HS-27A (cell line): ENCODE results near the gene CIT.
A peak's percentile ranks its signal among the peaks of the same experiment; 100 is the strongest.

Experiments
- DNase-seq: peaks from one replicate; pipeline ENCODE4 v3.0.0-alpha.2; 2012; ENCODE audit warnings: low read depth, missing footprints

The CIT gene

GRCh38 chr12:119699199-119699760, 177.8 kb downstream of the CIT start:
- no peak for DNase-seq

GRCh38 chr12:119696943-119697342, 180.2 kb downstream of the CIT start:
- DNase-seq = no peak

GRCh38 chr12:119695034-119695433, 182.1 kb downstream of the CIT start:
- DNase-seq = no peak

GRCh38 chr12:119694111-119694510, 183.0 kb downstream of the CIT start:
- DNase-seq = no peak

- DNase-seq = no peak
Observed at GRCh38 chr12:119693511-119693910, 183.6 kb downstream of the CIT start.

- peak; percentile 14 for DNase-seq
Observed at GRCh38 chr12:119692997-119693396, 184.1 kb downstream of the CIT start.

- DNase-seq = no peak
Observed at GRCh38 chr12:119692410-119692809, 184.7 kb downstream of the CIT start.

- DNase-seq = no peak
Observed at GRCh38 chr12:119691202-119691810, 185.8 kb downstream of the CIT start.

GRCh38 chr12:119689935-119690500, 187.1 kb downstream of the CIT start:
- DNase-seq = no peak

GRCh38 chr12:119687879-119688278, 189.2 kb downstream of the CIT start:
- no peak for DNase-seq

- DNase-seq = no peak
Observed at GRCh38 chr12:119687406-119687805, 189.7 kb downstream of the CIT start.

- DNase-seq = no peak
Observed at GRCh38 chr12:119686776-119687175, 190.3 kb downstream of the CIT start.

- no peak for DNase-seq
Observed at GRCh38 chr12:119686355-119686754, 190.8 kb downstream of the CIT start.

GRCh38 chr12:119685375-119685774, 191.7 kb downstream of the CIT start:
- no peak for DNase-seq

GRCh38 chr12:119684711-119685369, 192.3 kb downstream of the CIT start:
- no peak for DNase-seq

GRCh38 chr12:119683816-119684215, 193.3 kb downstream of the CIT start:
- DNase-seq = no peak

- DNase-seq = no peak
Observed at GRCh38 chr12:119683413-119683812, 193.7 kb downstream of the CIT start.

GRCh38 chr12:119682639-119683252, 194.4 kb downstream of the CIT start:
- no peak for DNase-seq

GRCh38 chr12:119681728-119682638, 195.1 kb downstream of the CIT start:
- DNase-seq = no peak

- DNase-seq = no peak
Observed at GRCh38 chr12:119681111-119681510, 196.0 kb downstream of the CIT start.

GRCh38 chr12:119679490-119679889, 197.6 kb downstream of the CIT start:
- no peak for DNase-seq

- no peak for DNase-seq
Observed at GRCh38 chr12:119679081-119679480, 198.0 kb downstream of the CIT start.
